Brain microvascular endothelial cell (primary cell): ENCODE measurements around the gene USP22.
"Not testable (repeated sequence)": the region's sequence is repeated elsewhere in the genome, so short reads cannot be mapped to it uniquely, and the experiment has no call there.

Experiments used
- DNase-seq: peaks from one replicate; pipeline ENCODE4 v3.0.0-alpha.2; 2020
- H3K27ac ChIP-seq: fragments of 250-450 bp; sonication (Bioruptor Pico); 2 replicates; pipeline ENCODE4 v1.5.1; 2020; ENCODE audit warnings: mild to moderate bottlenecking, moderate library complexity
- H3K27me3 ChIP-seq: fragments of 250-450 bp; sonication (Bioruptor Pico); replicated peaks from 2 replicates; pipeline ENCODE4 v1.5.1; 2020; ENCODE audit warnings: mild to moderate bottlenecking
- H3K36me3 ChIP-seq: fragments of 250-450 bp; sonication (Bioruptor Pico); replicated peaks from 2 replicates; pipeline ENCODE4 v1.5.1; 2020; ENCODE audit warnings: mild to moderate bottlenecking
- H3K4me3 ChIP-seq: 2 replicates; pipeline ENCODE4 v1.5.1; 2011; ENCODE audit warnings: low read depth, mild to moderate bottlenecking, control low read depth, low read length, moderate library complexity
- CTCF ChIP-seq: IDR thresholded peaks from 2 replicates; pipeline ENCODE4 v1.5.1; 2011; ENCODE audit warnings: low read depth, mild to moderate bottlenecking, moderate library complexity, low read length, control low read depth, inconsistent platforms; ENCODE audit errors: missing control alignments
- in situ Hi-C: cut with HindIII; loops from 2 replicates; pipeline ENCODE4 v1.10.0; 2017; ENCODE audit warnings: low sequenced_read_pairs, low pct_ligation_motif_present

Gene USP22

DNA sequence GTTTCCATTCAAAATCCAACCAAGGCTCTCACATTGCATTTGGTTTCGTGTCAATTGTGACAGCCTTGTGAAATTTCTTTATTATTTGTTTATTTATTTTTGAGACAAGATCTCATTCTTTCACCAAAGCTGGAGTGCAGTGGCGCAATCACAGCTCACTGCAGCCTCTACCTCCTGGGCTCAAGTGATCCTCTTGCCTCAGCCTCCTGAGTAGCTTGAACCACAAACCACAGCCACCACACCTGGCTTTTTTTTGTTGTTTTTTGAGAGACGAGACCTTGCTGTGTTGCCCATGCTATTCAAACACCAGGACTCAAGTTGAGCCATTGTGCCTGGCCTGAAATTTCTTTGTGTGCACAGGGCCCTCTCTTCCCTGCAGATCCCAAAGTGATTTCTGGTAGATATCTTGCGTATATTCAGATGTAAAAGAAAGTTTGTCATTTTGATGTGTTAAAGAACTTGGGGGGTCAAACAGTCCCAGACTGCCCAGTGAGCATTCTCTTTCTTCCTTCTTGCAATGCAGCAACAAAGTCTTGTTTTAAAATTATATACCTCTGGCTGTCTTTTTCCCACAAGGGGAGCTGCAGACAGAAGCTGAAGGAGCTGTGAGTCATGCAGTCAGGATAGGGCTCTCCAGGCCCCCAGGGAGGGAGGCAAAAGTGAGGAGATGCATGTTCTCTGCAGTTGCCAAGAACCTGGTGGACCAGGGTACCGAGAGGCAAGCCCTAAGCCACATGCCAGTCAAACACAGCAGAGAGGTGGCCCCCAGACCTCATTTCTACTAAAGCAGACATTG lies 15.5 kb upstream of the USP22 start:
- peak; percentile 67 for DNase-seq
- peak; percentile 59 for TF ChIP-seq CTCF
- Histone ChIP-seq H3K27me3 (no peaks in the 10 kb centered on the region), H3K27ac (no peak overlapping the region), H3K4me3 (no peak overlapping the region), H3K36me3 (no peaks in the 10 kb centered on the region)
- in situ Hi-C loops, result no loop called here

DNA sequence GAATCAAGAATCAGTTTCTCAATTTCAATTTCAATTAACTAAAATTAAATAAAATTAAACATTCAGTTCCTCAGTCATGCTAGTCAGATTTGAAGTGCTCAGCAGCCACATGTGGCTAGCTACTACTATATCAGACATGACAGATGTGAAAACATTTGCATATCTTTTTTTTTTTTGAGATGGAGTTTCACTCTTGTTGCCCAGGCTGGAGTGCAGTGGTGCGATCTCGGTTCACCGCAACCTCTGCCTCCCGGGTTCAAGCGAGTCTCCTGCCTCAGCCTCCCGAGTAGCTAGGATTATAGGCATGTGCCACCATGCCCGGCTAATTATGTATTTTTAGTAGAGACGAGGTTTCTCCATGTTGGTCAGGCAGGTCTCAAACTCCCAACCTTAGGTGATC lies 10.2 kb upstream of the USP22 start:
- H3K27me3 ChIP-seq, DNase-seq, H3K36me3 ChIP-seq, H3K27ac ChIP-seq, H3K4me3 ChIP-seq, in situ Hi-C loops: not testable (repeated sequence)

GRCh38 chr17:21049457-21049856 lies 6.6 kb upstream of the USP22 start:
- Histone ChIP-seq H3K36me3 (no peaks in the 10 kb centered on the region), H3K27me3 (no peaks in the 10 kb centered on the region), H3K27ac (no peak overlapping the region), H3K4me3 (no peak overlapping the region)
- no peak for TF ChIP-seq CTCF
- in situ Hi-C loops, result no loop called here
- DNase-seq, result no peak

DNA sequence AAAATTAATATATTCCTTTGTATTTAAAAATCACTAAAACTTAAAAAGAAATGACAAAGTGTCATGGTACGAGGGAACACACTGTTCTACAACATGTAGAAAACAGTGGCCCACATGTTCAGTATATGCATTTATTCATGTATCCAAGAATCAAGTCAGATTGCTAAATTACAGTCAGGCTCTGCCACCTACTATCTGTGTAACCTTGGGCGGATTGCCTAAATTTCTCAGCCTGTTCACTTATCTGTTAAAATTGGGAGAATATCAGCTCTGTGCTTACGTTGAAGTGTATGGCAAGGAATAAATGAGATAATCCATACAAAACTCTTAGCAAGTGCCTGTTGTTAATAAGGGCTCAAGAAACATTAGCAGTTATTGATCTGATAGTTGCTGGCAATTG lies 3.4 kb upstream of the USP22 start:
- no peak for DNase-seq
- Histone ChIP-seq H3K27me3 (no peaks in the 10 kb centered on the region), H3K4me3 (no peak overlapping the region), H3K27ac (no peak overlapping the region), H3K36me3 (peaks cover 2% of the 10 kb centered on the region)
- TF ChIP-seq CTCF, result no peak
- in situ Hi-C loops, result no loop called here

- in situ Hi-C loops, result no loop called here
- no peak for DNase-seq
- Histone ChIP-seq H3K4me3 (no peak overlapping the region), H3K27ac (no peak overlapping the region), H3K36me3 (peaks cover 2% of the 10 kb centered on the region), H3K27me3 (no peaks in the 10 kb centered on the region)
- TF ChIP-seq CTCF, result no peak
Observed at GRCh38 chr17:21044971-21045370, 2.2 kb upstream of the USP22 start.

DNA sequence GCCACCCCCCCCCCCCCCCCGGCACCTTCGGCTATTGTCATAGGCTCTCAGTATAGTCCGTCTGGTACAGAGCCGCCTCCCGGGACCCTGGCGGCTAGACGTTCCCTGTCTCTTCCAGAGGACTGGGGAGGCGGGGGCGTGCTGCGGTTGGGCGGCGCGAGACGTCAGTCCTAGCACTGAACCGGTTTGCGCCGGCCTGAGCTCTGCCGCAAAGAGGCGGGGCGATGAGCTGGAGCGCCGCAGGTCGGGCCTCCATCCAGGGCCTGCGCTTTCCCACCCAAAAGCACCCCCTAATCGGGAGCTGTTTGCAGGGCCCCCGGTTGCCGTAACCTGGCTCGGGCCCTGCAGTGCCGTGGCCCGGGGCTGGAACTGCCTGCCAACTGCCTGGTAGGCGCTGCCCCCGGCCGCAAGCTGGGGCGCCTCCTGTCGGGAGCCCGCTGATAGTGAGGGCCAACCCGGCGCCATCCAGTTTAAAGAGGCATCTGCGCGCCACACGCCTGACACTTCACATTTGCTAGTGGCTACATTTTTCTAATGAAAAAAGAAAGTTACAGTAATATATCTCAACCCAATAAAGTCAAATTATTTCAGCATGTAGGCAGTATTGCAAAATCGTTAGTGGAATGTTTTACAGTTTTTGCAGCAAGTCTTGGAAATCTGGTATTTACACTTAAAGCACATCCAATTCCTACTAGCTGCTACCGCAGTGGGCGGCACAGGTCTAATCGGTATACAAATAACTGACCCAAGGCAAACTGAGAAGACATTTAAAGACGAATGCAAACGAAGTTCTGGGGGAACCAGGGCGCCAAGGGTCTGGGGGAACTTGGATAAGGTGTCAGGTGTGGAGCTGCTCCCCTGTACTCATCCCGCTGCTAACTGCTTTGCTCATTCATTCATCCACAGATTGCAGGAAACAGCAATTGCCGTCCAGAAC lies 753 bp upstream of the USP22 start:
- peaks cover 2% of the 10 kb centered on the region for H3K36me3 ChIP-seq
- H3K4me3 ChIP-seq, result peak overlapping the region; percentile 68
- peak; percentile 80 for TF ChIP-seq CTCF
- DNase-seq, result peak; percentile 97
- in situ Hi-C loops, result no loop called here
- peak overlapping the region; percentile 98 for H3K27ac ChIP-seq
- H3K27me3 ChIP-seq, result no peaks in the 10 kb centered on the region
